SK-N-MC (cell line): ENCODE measurements around the gene TNNC2.

Source experiments
- EZH2 ChIP-seq: fragments of 200-600 bp; sonication (generic); IDR thresholded peaks from one replicate; pipeline ENCODE4 v1.6.1; 2017; ENCODE audit warnings: antibody characterized with exemption
- POLR2AphosphoS5 ChIP-seq: IDR thresholded peaks from 2 replicates; pipeline ENCODE4 v1.6.1; 2012; ENCODE audit warnings: mild to moderate bottlenecking, low read depth, low read length, borderline replicate concordance

GRCh38 chr20:45857114-45857881 is 30.2 kb upstream of the TNNC2 start, which contains the start of the genes ACOT8 and ZSWIM3:
- no peak for TF ChIP-seq EZH2
- peak; percentile 89 for TF ChIP-seq POLR2AphosphoS5
